ENCODE results near the gene SPDL1.

Gene SPDL1

DNA sequence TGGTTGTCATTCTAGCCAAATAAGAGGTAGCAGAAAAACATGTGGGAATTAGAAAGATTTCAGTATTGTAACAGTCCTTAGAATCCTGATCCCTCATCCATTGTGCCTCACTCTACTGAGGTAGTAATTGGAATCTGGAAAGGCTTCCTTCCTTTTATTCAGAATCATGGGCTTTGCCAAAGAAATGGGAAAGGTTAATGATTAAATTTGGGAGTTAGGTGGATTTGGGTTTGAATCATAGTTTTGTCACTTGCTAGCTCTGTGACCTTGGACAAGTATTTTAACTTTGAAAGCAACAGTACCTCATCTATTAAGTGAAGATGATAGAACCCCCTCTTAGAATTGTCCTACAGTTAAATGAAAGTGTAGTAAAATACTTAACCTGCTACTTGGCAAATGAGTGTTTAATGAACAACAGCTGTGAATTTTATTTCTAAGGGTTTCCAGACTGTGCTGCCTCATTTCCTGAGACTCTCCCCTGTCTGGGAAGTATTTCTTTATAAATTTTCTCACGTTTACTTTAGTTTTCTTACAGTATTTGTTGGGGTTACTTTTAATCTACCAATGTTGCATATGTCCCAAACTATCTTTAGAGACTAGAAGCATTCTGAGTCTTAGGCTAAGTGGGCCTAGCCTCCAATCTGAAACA, 11.7 kb downstream of the SPDL1 start:
- in situ Hi-C loops (cut with HindIII; ENCODE audit: low sequenced_read_pairs) = no loop called here
- H3K4me3 ChIP-seq (ENCODE audit: low read depth, low read length) = no peak overlapping the region
- TF ChIP-seq, protein P1, sequence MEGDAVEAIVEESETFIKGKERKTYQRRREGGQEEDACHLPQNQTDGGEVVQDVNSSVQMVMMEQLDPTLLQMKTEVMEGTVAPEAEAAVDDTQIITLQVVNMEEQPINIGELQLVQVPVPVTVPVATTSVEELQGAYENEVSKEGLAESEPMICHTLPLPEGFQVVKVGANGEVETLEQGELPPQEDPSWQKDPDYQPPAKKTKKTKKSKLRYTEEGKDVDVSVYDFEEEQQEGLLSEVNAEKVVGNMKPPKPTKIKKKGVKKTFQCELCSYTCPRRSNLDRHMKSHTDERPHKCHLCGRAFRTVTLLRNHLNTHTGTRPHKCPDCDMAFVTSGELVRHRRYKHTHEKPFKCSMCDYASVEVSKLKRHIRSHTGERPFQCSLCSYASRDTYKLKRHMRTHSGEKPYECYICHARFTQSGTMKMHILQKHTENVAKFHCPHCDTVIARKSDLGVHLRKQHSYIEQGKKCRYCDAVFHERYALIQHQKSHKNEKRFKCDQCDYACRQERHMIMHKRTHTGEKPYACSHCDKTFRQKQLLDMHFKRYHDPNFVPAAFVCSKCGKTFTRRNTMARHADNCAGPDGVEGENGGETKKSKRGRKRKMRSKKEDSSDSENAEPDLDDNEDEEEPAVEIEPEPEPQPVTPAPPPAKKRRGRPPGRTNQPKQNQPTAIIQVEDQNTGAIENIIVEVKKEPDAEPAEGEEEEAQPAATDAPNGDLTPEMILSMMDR (IDR thresholded peaks at IDR 0.05; ENCODE audit: low read depth, low read length) = no peak
- peak; percentile 39 for DNase-seq (ENCODE audit: low read depth, low spot score)

DNA sequence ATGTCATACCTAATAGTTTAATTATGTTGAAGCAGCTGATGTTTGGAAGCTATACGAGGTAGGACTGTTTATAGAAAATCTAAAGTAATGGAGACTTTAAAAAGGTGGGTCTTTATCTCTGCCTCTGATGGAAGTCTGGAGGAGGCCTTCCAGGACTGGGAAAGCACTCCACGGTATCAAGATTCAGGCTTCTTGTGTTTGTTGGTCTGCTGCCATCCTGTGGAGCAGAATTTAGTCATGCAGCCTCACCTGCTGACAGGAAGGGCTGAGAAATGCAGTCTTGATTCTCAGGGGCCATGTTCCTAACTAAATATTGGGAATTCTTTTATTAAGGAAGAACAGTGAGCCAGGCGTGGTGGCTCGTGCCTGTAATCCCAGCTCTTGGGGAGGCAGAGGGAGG, 15.9 kb downstream of the SPDL1 start:
- in situ Hi-C loops (cut with HindIII; ENCODE audit: low sequenced_read_pairs) = no loop called here
- no peak overlapping the region for H3K4me3 ChIP-seq (ENCODE audit: low read depth, low read length)
- DNase-seq (ENCODE audit: low read depth, low spot score) = peak; percentile 48
- TF ChIP-seq, protein P1 (IDR thresholded peaks at IDR 0.05; ENCODE audit: low read depth, low read length) = no peak

DNA sequence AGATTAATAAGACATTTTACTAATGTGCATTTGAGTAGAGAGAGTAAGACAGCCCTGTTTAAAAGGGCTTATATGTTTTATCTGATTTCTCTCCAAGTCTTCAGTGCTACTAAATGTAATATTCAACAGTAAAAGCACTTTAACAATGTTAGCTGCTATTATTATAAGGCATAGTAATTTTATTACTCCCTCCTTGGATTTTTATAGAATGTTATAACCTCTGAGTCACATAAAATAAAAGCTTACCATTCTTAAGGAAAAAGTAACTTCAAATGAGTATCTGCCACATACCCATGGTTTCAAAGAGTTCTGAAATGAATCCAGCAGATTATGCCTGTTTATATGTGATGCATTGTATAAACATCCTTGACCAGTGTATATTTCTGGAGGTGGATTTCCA, 19.0 kb downstream of the SPDL1 start:
- peak; percentile 27 for DNase-seq (ENCODE audit: low read depth, low spot score)
- no peak overlapping the region for H3K4me3 ChIP-seq (ENCODE audit: low read depth, low read length)
- TF ChIP-seq, protein P1 (IDR thresholded peaks at IDR 0.05; ENCODE audit: low read depth, low read length) = no peak
- in situ Hi-C loops (cut with HindIII; ENCODE audit: low sequenced_read_pairs) = no loop called here

DNA sequence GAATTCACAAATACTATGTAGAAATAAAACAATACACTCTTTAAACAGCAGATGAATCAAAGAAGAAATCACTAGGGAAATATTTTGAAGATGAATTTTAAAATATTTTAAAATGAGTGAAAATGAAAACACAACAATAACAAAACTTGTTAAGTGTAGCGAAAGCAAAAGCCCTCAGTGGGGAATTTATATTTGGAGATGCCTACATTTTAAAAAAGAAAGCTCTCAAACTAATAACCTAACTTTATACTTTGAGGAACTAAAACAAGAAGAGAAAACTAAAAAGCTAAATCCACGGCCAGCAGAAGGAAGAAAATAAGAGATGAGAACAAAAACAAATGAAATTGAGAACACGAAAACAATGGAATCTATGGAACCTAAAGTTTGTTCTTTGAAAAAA, 22.7 kb downstream of the SPDL1 start:
- H3K4me3 ChIP-seq (ENCODE audit: low read depth, low read length) = no peak overlapping the region
- in situ Hi-C loops (cut with HindIII; ENCODE audit: low sequenced_read_pairs) = no loop called here
- TF ChIP-seq, protein P1 (IDR thresholded peaks at IDR 0.05; ENCODE audit: low read depth, low read length) = no peak
- no peak for DNase-seq (ENCODE audit: low read depth, low spot score)

DNA sequence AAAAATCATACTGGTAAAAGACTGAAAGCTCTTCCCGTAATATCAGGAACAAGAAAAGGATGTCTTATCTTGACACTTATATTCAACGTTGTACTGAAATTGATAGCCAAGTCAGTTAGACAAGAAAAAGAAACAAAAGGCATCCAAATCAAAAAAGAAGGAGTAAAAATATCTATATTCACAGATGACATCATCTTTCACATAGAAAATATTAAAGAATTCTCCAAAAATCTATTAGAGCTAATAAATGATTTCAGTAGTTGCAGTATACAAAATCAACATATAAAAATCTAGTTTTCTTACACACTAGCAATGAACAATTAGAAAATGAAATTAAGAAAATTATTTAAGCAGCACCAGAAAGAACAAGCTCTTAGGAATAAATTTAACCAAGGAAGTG, 24.3 kb downstream of the SPDL1 start:
- DNase-seq (ENCODE audit: low read depth, low spot score) = no peak
- in situ Hi-C loops (cut with HindIII; ENCODE audit: low sequenced_read_pairs) = no loop called here
- no peak overlapping the region for H3K4me3 ChIP-seq (ENCODE audit: low read depth, low read length)
- TF ChIP-seq, protein P1 (IDR thresholded peaks at IDR 0.05; ENCODE audit: low read depth, low read length) = no peak

DNA sequence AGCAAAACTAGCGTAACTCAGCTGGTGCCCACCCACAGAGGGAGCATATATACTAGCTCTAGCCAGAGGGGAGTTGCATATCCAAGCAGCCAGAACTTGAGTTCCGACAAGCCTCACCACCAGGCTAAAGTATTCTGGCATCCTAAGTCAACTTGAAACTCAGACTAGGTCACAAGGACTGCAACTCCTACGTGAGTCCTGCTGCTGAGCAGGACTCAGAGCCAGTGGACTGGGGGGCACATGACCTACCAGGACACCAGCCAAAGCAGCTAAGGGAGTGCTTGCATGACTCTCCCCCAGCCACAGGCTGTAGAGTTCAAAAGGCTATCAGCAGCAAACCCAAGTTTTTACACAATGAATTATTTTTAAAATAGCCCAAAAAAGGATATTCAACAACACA, 26.1 kb downstream of the SPDL1 start:
- in situ Hi-C loops (cut with HindIII; ENCODE audit: low sequenced_read_pairs) = no loop called here
- TF ChIP-seq, protein P1 (IDR thresholded peaks at IDR 0.05; ENCODE audit: low read depth, low read length) = no peak
- no peak for DNase-seq (ENCODE audit: low read depth, low spot score)
- no peak overlapping the region for H3K4me3 ChIP-seq (ENCODE audit: low read depth, low read length)
